HG02763 (cell line): ENCODE data around the gene DEUP1.

ENCODE experiments used
- ATAC-seq: cut with Tn5 transposase; IDR thresholded peaks from one replicate; pipeline ENCODE4 v1.9.1; 2021; ENCODE audit warnings: mild to moderate bottlenecking, moderate library complexity; ENCODE audit not compliant: unreplicated experiment

The DEUP1 gene

GRCh38 chr11:93477684-93478234 is 147.2 kb downstream of the DEUP1 start:
- ATAC-seq, result no peak

GRCh38 chr11:93478841-93479240 is 148.3 kb downstream of the DEUP1 start:
- no peak for ATAC-seq

- ATAC-seq, result no peak
Measured at GRCh38 chr11:93480256-93480655, 149.7 kb downstream of the DEUP1 start.

- no peak for ATAC-seq
Measured at GRCh38 chr11:93480756-93481155, 150.2 kb downstream of the DEUP1 start.

GRCh38 chr11:93481279-93481678 is 150.7 kb downstream of the DEUP1 start:
- no peak for ATAC-seq

- no peak for ATAC-seq
Measured at GRCh38 chr11:93481696-93482095, 151.2 kb downstream of the DEUP1 start.

GRCh38 chr11:93482556-93482955 is 152.0 kb downstream of the DEUP1 start:
- ATAC-seq, result no peak

- no peak for ATAC-seq
Measured at GRCh38 chr11:93484716-93485115, 154.2 kb downstream of the DEUP1 start.

GRCh38 chr11:93485983-93486382 is 155.4 kb downstream of the DEUP1 start:
- ATAC-seq, result no peak

- ATAC-seq, result no peak
Measured at GRCh38 chr11:93487032-93487483, 156.5 kb downstream of the DEUP1 start.
